K562 (cell line): ENCODE measurements around the gene ACP5. TPM values are rescaled to one million over a fixed set of nuclear protein-coding genes. Genes with fewer than 3 reads are reported as not detected.

Source experiments
- ATF2 ChIP-seq: sonication (generic); formaldehyde crosslinking; IDR thresholded peaks from 2 replicates; pipeline ENCODE4 v1.8.1; 2022; ENCODE audit warnings: missing genetic modification reagents
- L3MBTL2 ChIP-seq: fragments of 450-650 bp; IDR thresholded peaks from 2 replicates; pipeline ENCODE4 v1.6.1; 2016; ENCODE audit warnings: mild to moderate bottlenecking, moderate library complexity
- POLR2AphosphoS5 ChIP-seq: IDR thresholded peaks from 2 replicates; pipeline ENCODE4 v1.6.1; 2011; ENCODE audit warnings: mild to moderate bottlenecking, low read depth, low read length, moderate library complexity; ENCODE audit not compliant: control insufficient read depth, insufficient read depth
- SAP30 ChIP-seq: fragments of 200-600 bp; sonication (generic); IDR thresholded peaks from 2 replicates; pipeline ENCODE4 v1.6.1; 2012; ENCODE audit warnings: borderline replicate concordance, low read depth, mild to moderate bottlenecking, moderate library complexity, low read length, control low read depth, inconsistent platforms; ENCODE audit not compliant: insufficient read depth, poor library complexity, severe bottlenecking
- TGIF2 ChIP-seq: sonication (generic); formaldehyde crosslinking; IDR thresholded peaks from 2 replicates; pipeline ENCODE4 v1.8.1; 2022; ENCODE audit warnings: mild to moderate bottlenecking, missing genetic modification reagents, moderate library complexity
- polyA plus RNA-seq, 8 experiments: library from polyadenylated mRNA; depleted of rRNA in 4 of 8; stranded (reverse) in 5 of 8; unstranded in 3 of 8; fragments of >200 nt; fragmentation: Nextera tagmentation in 2 of 8; fragmentation: Illumina TruSeq in 1 of 8; extraction: Ambion mirVana in 2 of 8; extraction: Trizol in 1 of 8; gene quantifications; 2 replicates each; pipeline versions ENCODE4 v1.2.1 to v1.2.3, GENCODE V29; 2011 to 2014; ENCODE audit warnings: inconsistent platforms in 1 of 8, missing spikeins in 1 of 8
- total RNA-seq, 7 experiments: library from RNA; depleted of rRNA in 6 of 7; stranded (reverse); fragments of >200 nt in 6 of 7; fragmentation: Illumina TruSeq in 2 of 7; extraction: Trizol in 2 of 7; gene quantifications; 2 replicates each; pipeline versions ENCODE4 v1.2.1 to v1.2.3, GENCODE V29; 2011 to 2021; ENCODE audit warnings: low replicate concordance in 1 of 7
- TF ChIP-seq, protein P1 (sequence below): fragments of 250-450 bp; sonication (Bioruptor Pico); IDR thresholded peaks from 2 replicates; pipeline ENCODE4 v1.5.0; 2021; ENCODE audit warnings: mild to moderate bottlenecking, moderate library complexity
- TF ChIP-seq, protein P2 (sequence below): fragments of 250-450 bp; sonication (Bioruptor Pico); IDR thresholded peaks from 2 replicates; pipeline ENCODE4 v1.5.0; 2021; ENCODE audit warnings: mild to moderate bottlenecking, borderline replicate concordance
- TF ChIP-seq, protein P3 (sequence below), 2 experiments: fragments of 450-650 bp; IDR thresholded peaks; 2 replicates each; pipeline ENCODE4 v1.6.1; 2016; ENCODE audit warnings: mild to moderate bottlenecking in 2 of 2, borderline replicate concordance in 1 of 2, low read depth in 1 of 2, moderate library complexity in 1 of 2

Gene ACP5
- total and polyA plus RNA-seq, 9 of the 15 experiments (the other 6 are each of a cell fraction or from before 2014, with no cell fraction given): 0.06 to 1.1 (median 0.31) TPM; not detected in 1

DNA sequence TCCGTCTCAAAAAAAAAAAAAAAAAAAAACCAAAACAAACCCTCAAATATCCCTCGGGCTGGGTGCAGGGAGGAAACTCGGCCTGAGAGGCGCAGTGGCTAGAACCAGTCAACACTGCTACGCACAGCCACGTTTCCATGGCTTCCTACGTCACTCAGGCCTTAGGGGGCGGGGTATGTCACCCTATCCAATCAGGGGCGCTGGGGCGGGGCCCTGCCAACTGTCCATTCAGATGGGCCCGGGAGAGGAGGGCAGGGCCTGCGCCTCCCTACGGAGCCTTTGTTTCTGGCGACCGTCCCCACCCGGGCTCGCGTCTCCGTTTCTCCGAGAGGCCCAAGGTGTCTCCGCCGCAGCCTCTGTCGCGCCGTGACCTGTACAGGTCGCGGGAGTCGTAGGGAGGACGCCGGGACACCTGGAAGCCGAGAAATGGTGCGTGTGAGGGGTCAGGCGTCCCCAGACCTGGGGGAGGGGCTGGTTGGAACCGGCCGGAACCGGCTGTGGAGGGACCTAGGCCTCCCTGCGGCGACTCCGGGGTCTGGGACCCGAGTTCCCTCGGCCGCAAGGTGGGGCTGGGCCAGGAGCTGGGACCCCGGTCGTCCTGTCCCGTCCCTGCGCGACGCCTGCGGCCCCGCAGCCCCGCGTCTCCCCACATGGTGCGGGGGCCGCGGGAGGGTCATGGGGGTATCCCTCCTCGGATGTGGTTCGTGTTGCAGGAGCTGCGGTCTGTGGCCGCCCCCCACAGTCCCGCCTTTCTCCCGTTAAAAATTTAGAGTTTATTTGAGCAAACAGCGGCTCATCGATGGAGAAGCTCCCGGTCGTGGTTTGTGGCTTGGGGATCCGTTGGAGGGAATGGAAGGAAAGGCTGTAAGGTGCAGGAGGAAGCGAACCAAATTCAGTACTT, 20.0 kb upstream of the ACP5 start, which contains the start of gene ZNF627 (continued):
- TF ChIP-seq, protein P1, sequence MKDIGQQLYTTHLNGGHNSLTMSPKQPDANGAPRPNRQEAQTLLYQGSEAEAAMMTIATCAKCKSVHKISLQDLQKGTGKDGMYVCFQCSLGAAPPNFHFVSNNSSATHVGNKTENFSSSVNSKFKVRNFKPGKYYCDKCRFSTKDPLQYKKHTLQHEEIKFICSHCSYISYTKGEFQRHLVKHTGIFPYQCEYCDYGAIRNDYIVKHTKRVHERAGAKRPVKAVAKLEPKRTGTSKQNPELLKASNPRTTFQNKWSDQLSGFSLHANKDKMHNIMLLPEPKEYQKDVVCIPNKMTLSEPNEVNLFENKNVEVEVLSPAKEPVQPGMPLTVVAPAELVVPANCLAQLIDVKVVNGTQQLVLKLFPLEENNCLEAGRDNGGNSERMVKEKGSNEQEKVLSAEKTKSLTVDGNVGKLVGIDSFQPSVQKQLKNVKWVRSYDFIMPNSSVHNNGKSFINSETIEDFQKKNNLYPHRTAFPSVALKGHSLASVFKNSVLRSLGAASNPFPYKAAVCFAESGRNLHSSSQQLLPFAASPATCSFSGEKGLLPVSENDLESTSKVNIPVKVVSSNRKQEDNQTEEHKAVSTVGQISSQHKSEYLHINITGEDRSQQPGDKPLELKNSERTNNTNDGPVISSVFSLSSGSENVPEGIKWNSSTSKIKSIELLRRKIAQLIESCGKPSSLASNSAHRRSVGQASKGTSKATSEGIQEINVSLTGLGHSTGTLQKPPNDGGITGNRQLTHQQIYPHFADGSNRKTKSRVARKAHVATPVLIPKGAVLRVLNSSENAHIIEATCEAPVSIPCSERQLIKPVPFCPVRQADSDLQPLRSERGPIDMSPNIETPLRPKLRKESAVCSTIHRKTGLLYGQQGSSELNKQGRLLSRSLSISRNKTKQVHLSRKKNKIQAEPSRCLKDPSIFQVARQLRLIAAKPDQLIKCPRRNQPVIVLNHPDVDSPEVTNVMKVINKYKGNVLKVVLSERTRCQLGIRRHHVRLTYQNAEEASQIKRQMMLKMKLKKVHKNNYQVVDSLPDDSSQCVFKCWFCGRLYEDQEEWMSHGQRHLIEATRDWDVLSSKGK (CRISPR knock-in tag): no peak
- TF ChIP-seq, protein P2, sequence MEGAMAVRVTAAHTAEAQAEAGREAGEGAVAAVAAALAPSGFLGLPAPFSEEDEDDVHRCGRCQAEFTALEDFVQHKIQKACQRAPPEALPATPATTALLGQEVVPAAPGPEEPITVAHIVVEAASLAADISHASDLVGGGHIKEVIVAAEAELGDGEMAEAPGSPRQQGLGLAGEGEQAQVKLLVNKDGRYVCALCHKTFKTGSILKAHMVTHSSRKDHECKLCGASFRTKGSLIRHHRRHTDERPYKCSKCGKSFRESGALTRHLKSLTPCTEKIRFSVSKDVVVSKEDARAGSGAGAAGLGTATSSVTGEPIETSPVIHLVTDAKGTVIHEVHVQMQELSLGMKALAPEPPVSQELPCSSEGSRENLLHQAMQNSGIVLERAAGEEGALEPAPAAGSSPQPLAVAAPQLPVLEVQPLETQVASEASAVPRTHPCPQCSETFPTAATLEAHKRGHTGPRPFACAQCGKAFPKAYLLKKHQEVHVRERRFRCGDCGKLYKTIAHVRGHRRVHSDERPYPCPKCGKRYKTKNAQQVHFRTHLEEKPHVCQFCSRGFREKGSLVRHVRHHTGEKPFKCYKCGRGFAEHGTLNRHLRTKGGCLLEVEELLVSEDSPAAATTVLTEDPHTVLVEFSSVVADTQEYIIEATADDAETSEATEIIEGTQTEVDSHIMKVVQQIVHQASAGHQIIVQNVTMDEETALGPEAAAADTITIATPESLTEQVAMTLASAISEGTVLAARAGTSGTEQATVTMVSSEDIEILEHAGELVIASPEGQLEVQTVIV: no peak
- TF ChIP-seq SAP30: no peak
- TF ChIP-seq POLR2AphosphoS5: peak; percentile 94
- TF ChIP-seq ATF2 (CRISPR knock-in tag): no peak
- TF ChIP-seq TGIF2 (CRISPR knock-in tag): 0 out of 2 replicates have a peak, but pooled peaks have one; percentile 53
- TF ChIP-seq, protein P3, sequence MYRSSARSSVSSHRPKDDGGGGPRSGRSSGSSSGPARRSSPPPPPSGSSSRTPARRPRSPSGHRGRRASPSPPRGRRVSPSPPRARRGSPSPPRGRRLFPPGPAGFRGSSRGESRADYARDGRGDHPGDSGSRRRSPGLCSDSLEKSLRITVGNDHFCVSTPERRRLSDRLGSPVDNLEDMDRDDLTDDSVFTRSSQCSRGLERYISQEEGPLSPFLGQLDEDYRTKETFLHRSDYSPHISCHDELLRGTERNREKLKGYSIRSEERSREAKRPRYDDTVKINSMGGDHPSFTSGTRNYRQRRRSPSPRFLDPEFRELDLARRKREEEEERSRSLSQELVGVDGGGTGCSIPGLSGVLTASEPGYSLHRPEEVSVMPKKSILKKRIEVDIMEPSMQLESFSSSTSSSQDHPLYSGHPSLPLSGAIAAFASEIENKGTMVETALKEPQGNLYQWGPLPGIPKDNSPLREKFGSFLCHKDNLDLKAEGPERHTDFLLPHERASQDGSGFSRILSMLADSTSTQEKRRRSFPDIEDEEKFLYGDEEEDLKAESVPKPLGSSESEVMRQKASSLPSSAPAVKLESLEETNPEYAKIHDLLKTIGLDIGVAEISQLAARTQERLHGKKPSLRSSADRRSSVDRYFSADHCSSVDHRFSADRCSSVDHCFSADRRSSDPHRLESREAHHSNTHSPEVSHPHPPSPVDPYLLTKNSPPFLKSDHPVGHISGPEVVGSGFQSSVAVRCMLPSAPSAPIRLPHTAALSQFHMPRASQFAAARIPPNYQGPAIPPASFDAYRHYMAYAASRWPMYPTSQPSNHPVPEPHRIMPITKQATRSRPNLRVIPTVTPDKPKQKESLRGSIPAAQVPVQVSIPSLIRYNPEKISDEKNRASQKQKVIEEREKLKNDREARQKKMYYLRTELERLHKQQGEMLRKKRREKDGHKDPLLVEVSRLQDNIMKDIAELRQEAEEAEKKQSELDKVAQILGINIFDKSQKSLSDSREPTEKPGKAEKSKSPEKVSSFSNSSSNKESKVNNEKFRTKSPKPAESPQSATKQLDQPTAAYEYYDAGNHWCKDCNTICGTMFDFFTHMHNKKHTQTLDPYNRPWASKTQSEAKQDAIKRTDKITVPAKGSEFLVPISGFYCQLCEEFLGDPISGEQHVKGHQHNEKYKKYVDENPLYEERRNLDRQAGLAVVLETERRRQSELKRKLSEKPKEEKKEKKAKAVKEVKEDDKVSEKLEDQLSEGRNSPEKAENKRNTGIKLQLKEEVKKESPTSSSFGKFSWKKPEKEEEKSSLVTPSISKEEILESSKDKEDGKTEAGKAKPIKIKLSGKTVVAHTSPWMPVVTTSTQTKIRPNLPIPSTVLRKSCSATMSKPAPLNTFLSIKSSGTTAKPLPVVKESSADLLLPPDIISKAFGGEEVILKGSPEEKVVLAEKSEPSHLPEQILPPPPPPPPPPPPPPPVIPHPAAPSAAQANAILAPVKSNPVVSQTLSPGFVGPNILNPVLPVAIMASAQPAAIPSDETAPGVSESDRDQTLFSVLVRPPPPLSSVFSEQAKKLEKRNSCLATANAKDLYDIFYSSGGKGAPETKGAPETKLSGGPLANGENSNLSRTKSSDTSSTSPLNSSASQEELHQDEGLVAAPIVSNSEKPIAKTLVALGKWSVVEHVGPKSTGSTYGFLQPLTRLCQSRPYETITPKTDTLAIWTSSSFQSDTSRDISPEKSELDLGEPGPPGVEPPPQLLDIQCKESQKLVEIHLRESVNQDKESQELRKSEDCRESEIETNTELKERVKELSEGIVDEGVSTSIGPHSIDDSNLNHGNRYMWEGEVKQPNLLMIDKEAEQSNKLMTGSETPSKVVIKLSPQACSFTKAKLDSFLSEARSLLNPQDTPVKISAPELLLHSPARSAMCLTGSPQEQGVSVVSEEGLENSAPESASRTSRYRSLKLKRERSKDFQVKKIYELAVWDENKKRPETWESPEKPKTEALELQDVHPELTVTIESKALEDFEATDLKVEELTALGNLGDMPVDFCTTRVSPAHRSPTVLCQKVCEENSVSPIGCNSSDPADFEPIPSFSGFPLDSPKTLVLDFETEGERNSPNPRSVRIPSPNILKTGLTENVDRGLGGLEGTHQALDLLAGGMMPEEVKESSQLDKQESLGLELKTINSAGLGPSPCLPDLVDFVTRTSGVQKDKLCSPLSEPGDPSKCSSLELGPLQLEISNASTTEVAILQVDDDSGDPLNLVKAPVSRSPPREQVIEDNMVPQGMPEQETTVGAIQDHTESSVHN (IDR thresholded peaks at IDR 0.05; ENCODE audit: borderline replicate concordance in 1 of 2, low read depth in 1 of 2): no peak
- TF ChIP-seq L3MBTL2: peak; percentile 80
